Kidney (tissue), 14 donors: Measurements from ENCODE around the gene DEPP1. TPM values are rescaled to one million over a fixed set of nuclear protein-coding genes. Genes with fewer than 3 reads are reported as not detected.

Experiments
- DNase-seq, 5 donors: peaks; one replicate each; pipeline ENCODE4 v3.0.0-alpha.2; 2013 to 2020
- FAIRE-seq: peaks from 2 replicates; lab custom pipeline; 2012; peaks lifted over from hg19 to GRCh38; lab: Jason Lieb, UNC
- H3K27ac ChIP-seq, 2 donors: one replicate each; pipeline ENCODE4 v1.7.0; 2013; ENCODE audit warnings: low read depth in 2 of 2, low read length in 2 of 2, inconsistent platforms in 1 of 2
- H3K27me3 ChIP-seq: one replicate; pipeline ENCODE4 v1.7.1; 2013; ENCODE audit warnings: low read length, inconsistent platforms; ENCODE audit not compliant: control insufficient read depth, insufficient read depth
- H3K36me3 ChIP-seq, 3 donors: one replicate each; pipeline versions ENCODE4 v1.7.0 to v1.7.1; 2013; ENCODE audit warnings: low read length in 3 of 3, control low read depth in 1 of 3, inconsistent platforms in 1 of 3; ENCODE audit not compliant: insufficient read depth in 3 of 3, control insufficient read depth in 2 of 3
- H3K4me1 ChIP-seq, 3 donors: one replicate each; pipeline versions ENCODE4 v1.7.0 to v1.7.1; 2013; ENCODE audit warnings: low read length in 3 of 3, inconsistent platforms in 1 of 3, low read depth in 1 of 3; ENCODE audit not compliant: control insufficient read depth in 2 of 3, insufficient read depth in 2 of 3
- H3K4me3 ChIP-seq, 3 donors: one replicate each; pipeline versions ENCODE4 v1.7.0 to v1.8.1; 2013; ENCODE audit warnings: low read length in 3 of 3, control low read depth in 1 of 3, inconsistent platforms in 1 of 3
- H3K9ac ChIP-seq, 3 donors: one replicate each; pipeline versions ENCODE4 v1.7.0 to v1.7.1; 2013; ENCODE audit warnings: low read length in 3 of 3, control low read depth in 1 of 3, inconsistent platforms in 1 of 3
- H3K9me3 ChIP-seq, 3 donors: one replicate each; pipeline versions ENCODE4 v1.7.0 to v1.7.1; 2013; ENCODE audit warnings: low read length in 3 of 3, control low read depth in 1 of 3, inconsistent platforms in 1 of 3; ENCODE audit not compliant: control insufficient read depth in 2 of 3, insufficient read depth in 1 of 3
- intact Hi-C: fragments of 100-400 bp; cut with DNase I; formaldehyde crosslinking; loops from one replicate; pipeline ENCODE4 v1.11.1; 2022
- polyA plus RNA-seq: library from polyadenylated mRNA; stranded (reverse); fragments of 350-450 nt; fragmentation: Illumina TruSeq; extraction: RNeasy Lipid Tissue Mini Kit (QIAGEN cat#74804); gene quantifications from one replicate; pipeline ENCODE4 v1.2.3, GENCODE V29; 2014; ENCODE audit warnings: low read depth, low replicate concordance; ENCODE audit not compliant: insufficient read depth
- total RNA-seq: library from RNA; stranded (reverse); fragmentation: NEBNext Ultra II Directional; extraction: Animal tissue kit (Norgen Biotek cat#: 25700); gene quantifications from one replicate; pipeline ENCODE4 v1.2.1, GENCODE V29; 2021
- TF ChIP-seq, protein P1 (sequence below): IDR thresholded peaks from 3 replicates; pipeline ENCODE4 v1.5.1; 2012; ENCODE audit warnings: mild to moderate bottlenecking, moderate library complexity, borderline replicate concordance; ENCODE audit not compliant: insufficient read depth; ENCODE audit errors: extremely low read depth
- donor health status: control.
- donor health status: control.
- donor health status: control.
- donor health status: control.
- donor health status: control.
- donor health status: DM: yes; HTN: yes; CAD: no.
- donor health status: Normal renal cell carcinoma (clear cell type).

DEPP1 gene
- total and polyA plus RNA-seq, 2 donors from 2014 or later = 44.4 to 146 TPM

DNA sequence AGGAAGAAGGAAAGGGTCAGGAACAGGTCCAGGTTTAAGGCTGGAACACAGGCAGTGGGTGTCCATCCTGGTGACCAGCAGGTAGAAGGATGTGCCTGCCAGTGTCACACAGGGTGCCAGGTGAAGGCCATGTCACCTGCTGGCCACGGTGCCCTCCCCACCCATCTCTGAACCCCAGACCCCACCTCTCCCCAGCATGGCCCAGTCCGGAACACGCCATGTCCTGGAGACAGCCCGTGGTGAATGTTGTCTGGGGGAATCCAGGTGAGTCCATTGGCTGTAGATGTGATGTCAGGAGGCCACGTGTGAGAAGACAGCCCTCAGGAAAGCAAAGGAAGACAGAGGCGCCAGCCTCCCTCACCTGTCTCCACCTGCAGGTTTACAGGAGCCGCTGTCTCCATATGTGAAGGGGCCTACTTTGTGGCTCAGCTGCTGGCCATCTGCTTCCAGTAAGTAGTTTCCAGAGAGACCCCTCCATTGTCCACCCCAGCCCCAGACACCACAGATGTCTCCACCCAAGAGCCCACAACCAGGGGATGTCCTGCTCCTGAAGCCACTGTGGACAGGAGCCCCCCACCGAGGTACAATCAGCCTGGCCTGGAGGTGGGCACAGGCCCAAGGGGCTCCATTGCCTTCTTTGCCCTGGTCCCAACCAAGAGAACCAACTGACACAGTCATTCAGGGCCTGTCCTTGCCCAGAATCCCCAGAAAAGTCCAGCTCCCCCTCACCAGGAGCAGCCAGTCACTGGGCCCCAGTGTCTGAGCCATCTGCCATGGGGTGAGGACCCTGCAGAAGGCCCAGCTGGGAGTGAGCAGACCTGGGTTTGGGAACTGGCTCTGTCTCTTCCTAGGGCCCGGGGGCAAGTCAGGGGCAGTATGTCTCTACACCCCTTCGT, 46.7 kb downstream of the DEPP1 start:
- DNase-seq (peak in 1 of 5 donors; percentile 53), FAIRE-seq (no peak)
- Histone ChIP-seq H3K4me3 (no peak overlapping the region), H3K9ac (no peak overlapping the region), H3K9me3 (no peaks in the 10 kb centered on the region), H3K27me3 (no peaks in the 10 kb centered on the region), H3K4me1 (peaks cover 0 to 26% (median 4%) of the 10 kb centered on the region in 3 donors), H3K27ac (no peak overlapping the region), H3K36me3 (no peaks in the 10 kb centered on the region)
- TF ChIP-seq, protein P1, sequence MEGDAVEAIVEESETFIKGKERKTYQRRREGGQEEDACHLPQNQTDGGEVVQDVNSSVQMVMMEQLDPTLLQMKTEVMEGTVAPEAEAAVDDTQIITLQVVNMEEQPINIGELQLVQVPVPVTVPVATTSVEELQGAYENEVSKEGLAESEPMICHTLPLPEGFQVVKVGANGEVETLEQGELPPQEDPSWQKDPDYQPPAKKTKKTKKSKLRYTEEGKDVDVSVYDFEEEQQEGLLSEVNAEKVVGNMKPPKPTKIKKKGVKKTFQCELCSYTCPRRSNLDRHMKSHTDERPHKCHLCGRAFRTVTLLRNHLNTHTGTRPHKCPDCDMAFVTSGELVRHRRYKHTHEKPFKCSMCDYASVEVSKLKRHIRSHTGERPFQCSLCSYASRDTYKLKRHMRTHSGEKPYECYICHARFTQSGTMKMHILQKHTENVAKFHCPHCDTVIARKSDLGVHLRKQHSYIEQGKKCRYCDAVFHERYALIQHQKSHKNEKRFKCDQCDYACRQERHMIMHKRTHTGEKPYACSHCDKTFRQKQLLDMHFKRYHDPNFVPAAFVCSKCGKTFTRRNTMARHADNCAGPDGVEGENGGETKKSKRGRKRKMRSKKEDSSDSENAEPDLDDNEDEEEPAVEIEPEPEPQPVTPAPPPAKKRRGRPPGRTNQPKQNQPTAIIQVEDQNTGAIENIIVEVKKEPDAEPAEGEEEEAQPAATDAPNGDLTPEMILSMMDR = no peak
- intact Hi-C loops = no loop called here

DNA sequence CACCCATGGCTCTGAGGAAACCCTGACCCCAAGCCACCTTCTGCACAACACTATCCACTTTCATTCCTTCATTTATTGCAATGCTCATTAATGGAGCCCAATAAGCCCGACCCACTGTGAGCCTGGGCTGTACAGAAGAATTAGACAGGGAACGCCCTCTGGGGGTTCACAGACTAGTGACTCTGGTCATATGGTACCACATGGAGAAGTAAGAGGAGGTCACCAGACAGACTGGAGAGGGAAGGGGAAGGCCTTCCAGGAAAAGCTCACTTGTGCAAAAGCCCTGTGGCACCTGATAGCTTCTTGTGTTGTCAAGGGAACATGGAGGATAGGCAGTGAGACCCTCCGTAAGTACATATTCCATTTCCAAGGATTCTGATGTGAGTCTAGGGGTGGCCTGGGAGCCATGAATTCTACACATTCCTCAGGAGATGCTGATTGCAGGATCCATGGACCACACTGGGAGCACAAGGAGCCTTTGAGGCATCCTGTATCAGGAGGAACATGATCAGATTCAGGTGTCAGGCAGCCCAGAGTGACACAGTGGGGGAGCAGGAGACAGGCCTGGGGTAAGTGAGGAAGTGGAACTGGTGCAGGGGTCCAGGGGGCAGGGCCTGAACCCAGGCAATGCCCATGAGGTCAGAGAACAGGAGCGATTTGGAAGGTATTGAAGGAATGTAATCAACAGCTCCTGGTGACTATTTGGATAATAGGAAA, 47.5 kb downstream of the DEPP1 start:
- no peak for FAIRE-seq
- TF ChIP-seq, protein P1 = no peak
- Histone ChIP-seq H3K4me3 (no peak overlapping the region), H3K9me3 (no peaks in the 10 kb centered on the region), H3K4me1 (peaks cover 0 to 29% (median 4%) of the 10 kb centered on the region in 3 donors), H3K27ac (peak overlapping the region in 1 of 2 donors; percentile 28), H3K36me3 (peaks cover 0 to 2% (median 0%) of the 10 kb centered on the region in 3 donors), H3K27me3 (no peaks in the 10 kb centered on the region), H3K9ac (no peak overlapping the region)
- DNase-seq = peak in 1 of 5 donors; percentile 27
- intact Hi-C loops = no loop called here

DNA sequence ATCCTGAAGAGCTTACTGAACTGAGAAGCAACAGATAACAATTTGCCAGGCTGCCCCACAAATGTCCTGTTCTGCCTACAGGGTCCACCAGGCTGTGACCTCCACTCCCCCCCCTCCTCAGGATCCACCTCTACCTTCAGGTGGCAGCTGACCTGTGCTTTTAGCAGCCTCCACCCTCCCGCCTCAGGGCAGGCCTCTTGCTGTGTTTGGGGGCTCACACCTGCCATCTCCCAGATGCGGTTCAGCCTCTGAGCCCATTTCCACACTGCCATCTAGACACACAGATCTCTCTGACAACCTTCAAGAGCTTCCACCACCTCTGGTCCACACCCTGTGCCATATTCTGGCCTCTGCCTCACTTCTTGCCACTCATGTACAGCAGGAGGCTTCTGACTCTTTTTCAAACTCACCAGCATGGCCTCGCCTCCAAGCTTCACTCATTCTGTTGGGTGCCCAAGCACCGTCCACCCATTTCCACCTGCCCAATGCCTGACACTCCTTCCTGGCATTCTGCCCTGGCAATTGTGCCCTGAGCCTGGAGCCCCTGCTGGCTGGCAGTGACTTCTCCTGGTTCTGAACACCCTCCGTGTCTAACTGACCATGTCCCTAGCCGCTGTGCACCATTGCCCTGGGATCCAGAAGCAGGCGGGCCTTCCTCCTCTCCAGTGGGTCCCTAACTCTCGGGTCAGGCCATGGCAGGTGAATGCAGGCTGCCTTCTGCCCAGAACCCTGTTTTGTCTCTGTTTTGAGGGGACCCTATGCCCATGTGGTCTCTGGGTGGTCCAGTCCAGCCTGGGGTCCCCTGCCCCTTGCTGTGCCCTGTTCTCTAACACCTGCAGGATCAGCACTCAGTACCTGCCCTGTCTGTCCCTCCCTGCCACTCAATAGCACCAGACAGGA, 49.0 kb downstream of the DEPP1 start:
- intact Hi-C loops = no loop called here
- no peak overlapping the region for H3K4me3 ChIP-seq
- H3K9me3 ChIP-seq = peaks cover 0 to 3% (median 0%) of the 10 kb centered on the region in 3 donors
- FAIRE-seq (no peak), DNase-seq (peak in 1 of 5 donors; percentile 38)
- H3K27me3 ChIP-seq = no peaks in the 10 kb centered on the region
- H3K36me3 ChIP-seq = peaks cover 0 to 5% (median 3%) of the 10 kb centered on the region in 3 donors
- H3K9ac ChIP-seq = no peak overlapping the region
- H3K4me1 ChIP-seq = peaks cover 0 to 30% (median 13%) of the 10 kb centered on the region in 3 donors
- H3K27ac ChIP-seq = no peak overlapping the region
- TF ChIP-seq, protein P1 = no peak
